Fibroblast of skin of back (primary cell): ENCODE measurements around the gene LRP1.
"Not testable (repeated sequence)": the region's sequence is repeated elsewhere in the genome, so short reads cannot be mapped to it uniquely, and the experiment has no call there.

ENCODE experiments used
- DNase-seq: peaks from one replicate; pipeline ENCODE4 v3.0.0-alpha.2; 2013

LRP1 gene

DNA sequence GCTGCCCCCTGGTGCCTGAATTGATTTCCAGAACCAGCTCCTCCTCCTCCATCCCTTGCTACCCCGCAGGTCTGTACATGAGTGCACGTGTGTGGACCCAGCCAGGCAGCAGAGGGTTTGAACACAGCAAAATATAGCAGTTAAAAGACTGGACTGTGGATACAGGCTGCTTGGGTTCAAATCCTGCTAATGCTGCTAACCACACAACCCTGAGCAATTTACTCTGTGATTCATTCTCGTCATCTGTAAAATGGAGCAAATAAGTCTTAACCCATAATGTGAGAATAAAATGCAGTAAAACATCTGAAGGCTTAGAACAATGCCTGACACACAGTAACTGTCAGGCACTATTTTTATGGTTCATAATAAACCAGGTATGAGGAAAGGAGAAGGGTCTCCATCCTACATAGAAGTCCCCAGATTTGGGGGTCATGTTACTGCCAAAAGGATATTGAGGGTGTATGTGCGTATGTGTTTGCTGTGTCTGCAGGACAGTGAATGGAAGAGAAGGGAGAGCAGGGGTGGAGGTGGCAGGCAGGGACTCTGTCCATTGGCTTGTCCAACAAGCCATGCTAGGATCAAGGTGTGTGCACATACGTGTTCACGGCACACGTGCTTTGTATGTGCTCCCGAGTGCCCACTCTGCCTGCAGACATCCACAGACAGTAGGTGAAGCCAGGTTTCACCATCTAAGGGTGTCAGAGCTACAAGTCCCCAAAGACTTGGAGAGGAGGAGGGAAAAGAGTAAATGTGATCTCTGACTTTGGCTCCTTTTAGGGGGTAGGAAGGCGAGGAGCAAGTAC, 15.6 kb upstream of the LRP1 start:
- DNase-seq: no peak

DNA sequence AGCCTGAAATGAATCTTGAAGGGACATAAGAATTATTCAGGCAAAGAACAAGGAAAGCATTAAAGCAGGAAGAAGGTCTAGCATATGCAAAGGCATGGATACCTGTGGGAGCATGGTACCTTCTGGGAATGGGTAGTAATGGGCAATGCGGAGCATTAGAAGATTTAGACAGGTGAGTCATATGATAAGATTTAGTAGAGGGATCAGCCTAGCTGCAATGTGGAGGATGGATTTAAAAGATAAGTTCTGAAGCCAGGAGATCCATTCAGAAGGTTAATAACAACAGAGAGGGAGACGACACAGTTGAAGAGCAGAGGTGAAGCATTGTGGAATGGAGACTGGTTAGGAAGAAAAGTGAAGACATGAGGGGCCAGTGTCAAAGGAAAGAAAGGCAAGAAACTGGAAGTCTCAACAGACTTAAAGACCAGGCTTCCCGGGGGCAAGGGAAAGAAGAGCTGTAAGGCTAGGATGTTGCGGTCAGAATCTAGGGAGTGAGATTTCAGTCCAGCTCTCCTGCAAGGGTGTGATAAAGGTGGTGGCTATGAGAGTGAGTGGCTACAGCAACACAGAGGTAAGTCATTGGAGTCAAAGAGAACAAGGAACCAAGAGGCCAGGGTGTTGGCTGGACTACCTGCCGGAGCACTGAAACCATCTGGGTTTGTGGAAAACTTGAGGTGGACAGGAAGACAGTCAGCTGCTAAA, 11.6 kb upstream of the LRP1 start:
- DNase-seq: no peak

DNA sequence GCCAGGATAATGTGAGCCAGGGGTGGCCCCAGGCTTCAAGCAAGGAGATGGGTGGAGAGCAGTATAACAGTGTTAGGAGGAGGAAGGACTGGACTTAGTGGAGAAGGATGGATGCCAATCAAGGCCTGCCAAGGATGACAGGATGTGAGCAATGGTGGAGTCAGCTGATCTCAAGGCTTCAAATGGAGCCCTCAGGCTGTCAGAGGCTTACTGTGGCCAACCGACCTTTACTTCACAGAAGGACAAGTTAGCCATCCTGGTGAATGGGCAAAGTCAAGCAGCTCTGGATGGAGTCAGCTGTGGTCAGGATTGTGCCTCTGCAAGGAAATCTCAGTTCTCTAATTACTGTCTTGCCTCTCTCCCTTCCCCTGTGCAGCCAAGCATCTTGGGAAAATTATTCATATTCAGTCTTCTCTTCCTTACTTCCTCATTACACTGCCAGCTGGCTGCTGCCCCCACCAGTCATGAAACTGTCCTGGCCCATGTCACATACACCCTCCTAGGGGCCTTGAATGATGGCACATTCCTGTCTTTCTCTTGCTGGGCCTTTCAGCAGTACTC, 9.5 kb upstream of the LRP1 start:
- DNase-seq: peak; percentile 40

DNA sequence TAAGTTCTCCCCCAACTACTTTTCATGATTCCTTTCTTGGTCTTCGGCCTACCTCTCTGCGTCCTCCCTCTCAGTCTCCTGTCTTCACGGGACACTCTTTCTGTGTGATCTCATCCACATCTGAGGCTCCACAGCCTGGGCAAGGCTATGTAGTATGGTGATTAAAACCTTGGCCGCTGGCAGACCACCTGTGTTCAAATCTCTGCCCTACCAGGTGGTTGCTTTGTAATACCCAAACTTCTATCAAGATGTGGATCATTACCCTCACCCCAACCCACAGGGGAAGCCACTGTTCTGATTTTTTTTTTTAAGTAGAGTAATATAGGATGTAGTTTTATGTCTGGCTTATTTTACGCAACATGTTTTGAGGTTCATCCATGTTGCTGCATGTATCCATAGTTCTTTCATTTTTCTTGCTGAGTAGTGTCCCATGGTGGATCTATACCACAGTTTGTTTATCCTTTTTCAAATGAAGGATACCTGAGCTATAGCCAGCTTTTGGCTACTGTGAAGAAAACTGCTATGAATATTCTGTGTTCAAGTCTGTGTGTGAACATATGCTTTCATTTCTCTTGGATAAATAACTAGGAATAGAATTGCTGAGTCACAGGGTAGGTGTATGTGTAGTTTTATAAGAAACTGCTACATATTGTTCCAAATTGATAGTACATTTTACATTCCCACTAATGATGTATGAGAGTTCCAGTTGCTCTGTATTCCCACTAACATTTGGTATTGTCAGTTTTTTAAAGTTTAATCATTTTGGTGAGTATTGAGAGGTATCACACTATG, 8.8 kb upstream of the LRP1 start:
- no peak for DNase-seq

DNA sequence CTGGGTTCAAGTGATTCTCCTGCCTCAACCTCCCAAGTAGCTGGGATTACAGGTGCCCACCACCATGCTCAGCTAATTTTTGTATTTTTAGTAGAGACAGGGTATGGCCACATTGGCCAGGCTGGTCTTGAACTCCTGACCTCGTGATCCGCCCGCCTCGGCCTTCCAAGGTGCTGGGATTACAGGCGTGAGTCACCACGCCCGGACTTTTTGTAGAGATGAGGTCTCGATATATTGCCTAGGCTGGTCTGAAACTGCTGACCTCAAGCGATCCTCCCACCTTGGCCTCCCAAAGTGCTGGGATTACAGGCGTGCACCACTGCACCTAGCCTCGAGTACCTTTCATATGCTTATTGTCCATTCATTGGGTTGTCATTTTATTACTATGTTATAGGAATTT, 7.6 kb upstream of the LRP1 start:
- not testable (repeated sequence) for DNase-seq

DNA sequence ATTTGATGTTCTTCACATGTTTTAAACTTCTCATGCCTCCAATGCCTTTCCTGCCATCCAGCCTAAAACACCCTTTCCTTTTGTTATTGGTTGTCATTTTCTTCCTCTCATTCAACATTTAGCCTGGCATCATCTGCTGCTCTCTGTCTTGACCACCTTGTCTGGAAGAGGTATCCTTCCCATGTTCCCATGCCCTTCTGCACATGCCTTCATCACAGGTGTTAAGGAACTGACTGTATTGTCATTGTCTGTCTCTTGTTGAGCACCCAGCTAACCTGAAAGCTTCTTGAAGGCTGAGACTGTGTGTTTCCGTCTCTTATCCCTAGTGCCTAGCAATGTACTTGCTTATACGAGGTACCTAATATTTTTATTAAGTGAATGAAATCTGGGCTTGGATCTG, 4.5 kb upstream of the LRP1 start:
- no peak for DNase-seq

DNA sequence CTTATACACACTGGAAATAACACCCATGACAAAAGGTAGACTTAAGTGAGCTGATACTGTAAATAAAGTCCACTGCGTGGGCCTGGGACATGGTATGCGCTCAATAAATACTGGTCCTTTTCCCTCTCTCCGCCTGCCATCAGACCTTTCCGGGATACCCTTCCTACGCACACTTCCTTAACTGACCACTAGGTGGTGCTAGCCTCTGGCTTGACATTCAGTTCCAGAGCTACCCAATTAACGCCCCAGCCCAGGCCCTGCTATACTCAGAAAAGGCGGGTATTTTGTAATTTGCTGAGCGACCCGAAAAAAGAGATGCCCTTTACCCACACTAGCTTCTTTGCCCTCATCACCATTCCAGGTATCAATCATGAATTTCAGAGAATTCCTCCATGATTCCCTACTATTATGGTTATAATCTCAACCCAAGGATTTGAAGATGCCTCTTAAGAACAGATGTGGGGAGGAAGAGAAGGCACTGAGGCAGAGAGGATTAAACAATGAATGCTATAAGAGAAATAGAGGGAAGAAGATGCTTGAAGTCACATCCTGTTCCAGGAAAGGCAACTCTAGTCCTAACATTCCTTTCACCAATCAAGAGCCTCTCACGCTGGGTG, 3.9 kb upstream of the LRP1 start:
- peak; percentile 76 for DNase-seq

DNA sequence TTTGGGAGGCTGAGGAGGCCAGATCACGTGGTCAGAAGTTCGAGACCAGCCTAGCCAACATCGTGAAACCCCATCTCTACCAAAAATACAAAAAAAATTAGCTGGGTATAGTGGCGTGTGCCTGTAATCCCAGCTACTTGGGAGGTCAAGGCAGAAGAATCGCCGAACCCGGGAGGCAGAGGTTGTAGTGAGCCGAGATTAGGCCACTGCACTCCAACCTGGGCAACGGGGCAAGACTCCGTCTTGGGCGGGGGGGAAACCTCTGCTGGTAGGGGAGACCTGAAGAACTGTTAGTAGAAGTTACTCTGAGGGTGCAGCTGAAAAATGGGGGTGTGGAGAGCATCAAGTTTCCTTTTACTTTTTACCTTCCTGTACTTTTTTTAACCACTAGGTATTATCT, 2.2 kb upstream of the LRP1 start:
- DNase-seq: no peak

DNA sequence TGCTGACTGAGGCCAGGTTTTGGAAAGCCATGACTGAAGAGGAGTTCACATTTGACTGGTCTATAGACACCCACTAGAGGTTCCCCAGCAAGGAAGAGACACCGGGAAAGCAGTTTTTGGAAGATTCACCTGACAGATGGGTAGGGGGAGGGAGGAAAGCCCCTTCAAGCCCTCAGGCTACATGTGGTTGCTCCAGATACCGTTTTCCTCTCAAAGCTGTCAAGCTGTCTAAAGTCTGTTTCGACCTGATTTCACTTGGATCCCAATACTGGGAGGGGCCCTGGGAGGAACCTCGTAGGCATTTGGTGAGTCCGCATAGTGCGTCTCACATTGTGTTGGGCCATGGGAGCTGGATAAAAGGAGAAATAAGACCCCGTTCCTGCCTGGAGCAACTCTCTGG, 1.7 kb upstream of the LRP1 start:
- DNase-seq: no peak

DNA sequence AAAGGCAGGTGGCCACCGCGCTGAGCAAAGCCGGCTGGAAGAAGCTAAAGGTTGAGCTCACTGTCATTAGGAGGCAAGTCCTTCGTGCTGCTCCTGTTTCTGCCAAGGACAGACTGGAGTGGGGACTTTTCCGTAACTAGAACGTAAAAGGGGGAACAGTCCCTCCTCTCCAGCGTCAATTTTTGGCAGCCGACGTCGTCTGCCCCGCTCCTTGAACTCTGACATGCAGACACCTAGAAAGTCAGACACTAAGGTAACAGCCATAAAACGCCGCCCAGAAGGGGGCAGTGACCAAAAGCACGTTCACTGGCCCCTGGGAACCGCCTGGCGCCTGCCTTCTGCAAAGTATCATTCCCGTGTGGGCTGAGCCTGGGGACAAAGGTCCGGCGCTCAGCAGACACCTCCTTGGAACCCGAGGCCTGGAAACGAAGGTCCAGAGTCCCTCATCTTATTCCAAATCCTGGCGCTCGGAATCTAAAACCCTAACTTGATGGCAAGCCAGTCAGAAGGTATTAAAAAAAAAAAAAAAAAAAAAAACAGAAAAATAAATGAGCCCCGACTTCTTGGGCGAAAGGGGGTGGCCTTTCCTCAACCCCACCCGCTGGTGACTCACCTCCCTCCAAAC, 1.1 kb upstream of the LRP1 start:
- DNase-seq: no peak

DNA sequence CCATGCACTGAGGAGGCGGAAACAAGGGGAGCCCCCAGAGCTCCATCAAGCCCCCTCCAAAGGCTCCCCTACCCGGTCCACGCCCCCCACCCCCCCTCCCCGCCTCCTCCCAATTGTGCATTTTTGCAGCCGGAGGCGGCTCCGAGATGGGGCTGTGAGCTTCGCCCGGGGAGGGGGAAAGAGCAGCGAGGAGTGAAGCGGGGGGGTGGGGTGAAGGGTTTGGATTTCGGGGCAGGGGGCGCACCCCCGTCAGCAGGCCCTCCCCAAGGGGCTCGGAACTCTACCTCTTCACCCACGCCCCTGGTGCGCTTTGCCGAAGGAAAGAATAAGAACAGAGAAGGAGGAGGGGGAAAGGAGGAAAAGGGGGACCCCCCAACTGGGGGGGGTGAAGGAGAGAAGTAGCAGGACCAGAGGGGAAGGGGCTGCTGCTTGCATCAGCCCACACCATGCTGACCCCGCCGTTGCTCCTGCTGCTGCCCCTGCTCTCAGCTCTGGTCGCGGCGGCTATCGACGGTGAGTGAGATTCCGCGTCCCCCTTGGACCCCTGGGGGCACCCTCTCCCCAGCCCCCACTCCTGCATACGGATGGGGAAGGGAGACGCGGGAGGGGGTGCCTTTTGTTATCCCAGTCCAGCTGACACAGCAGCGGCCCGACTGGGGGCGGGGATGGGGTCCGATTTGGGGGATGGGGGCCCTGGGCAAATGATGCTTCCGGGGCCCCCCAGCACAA, 400 bp downstream of the LRP1 start:
- no peak for DNase-seq

DNA sequence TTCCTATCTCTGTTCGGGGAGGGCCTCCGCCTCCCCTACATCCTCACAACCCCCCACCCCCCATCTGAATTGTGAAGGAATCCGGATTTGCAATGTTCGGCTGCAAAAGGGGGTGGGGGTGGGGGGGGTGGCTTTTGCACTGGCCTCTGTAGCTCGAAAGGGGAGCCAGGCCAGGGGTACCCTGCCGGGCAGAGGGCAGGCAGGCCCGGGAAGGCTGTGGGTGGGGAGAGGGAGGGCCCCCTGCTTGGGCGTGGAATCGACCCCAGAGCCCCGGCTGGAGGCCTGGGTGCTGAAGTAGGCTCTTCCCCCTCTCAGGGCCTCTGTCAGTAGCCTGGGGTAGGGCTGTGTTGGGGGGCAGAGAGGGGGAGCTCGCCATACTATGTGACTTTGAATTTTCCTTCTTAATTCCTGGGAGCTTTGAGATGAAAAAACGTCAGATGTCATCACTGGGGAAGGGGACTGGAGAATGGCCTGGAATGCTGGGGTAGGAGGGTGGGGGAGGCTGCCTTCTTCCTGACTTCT, 1.1 kb downstream of the LRP1 start:
- no peak for DNase-seq

DNA sequence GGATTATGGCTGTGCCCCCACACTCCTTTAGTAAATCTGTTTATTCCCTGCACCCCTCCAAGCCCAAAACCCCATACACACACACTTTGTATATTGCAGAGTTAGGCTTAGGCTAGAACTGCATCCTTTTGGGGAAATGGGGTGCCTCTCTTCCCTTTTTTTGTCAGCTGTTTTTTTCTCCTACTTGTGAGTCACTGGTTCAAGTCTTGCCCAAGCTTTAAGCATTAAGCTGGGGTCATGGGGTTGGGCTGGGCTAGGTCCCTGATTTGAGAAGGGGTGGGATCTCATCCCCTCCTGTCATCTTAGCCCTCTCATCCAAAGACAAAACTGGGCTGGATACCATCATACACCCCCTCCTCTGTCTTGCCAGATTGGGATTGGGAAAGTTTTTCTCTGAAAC, 1.6 kb downstream of the LRP1 start:
- no peak for DNase-seq

DNA sequence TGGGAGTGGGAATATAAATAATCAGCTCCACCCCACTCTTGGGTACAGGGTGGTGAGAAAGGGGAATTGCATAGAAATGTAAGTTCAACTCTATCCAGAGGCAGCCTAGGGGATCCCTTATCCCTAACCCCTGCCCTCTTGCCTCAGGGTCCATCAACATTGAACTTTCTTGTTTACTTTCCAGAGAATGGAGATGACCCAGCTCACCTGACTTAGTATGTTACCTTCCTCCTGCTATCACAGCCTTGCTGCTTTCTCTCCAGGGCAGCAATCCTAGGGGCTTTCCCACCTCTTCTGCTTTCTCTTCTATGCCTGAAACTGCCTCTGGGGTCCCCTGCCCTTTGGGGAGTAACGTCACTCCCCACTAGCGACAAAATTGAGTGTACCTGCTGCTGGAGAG, 2.7 kb downstream of the LRP1 start:
- no peak for DNase-seq

DNA sequence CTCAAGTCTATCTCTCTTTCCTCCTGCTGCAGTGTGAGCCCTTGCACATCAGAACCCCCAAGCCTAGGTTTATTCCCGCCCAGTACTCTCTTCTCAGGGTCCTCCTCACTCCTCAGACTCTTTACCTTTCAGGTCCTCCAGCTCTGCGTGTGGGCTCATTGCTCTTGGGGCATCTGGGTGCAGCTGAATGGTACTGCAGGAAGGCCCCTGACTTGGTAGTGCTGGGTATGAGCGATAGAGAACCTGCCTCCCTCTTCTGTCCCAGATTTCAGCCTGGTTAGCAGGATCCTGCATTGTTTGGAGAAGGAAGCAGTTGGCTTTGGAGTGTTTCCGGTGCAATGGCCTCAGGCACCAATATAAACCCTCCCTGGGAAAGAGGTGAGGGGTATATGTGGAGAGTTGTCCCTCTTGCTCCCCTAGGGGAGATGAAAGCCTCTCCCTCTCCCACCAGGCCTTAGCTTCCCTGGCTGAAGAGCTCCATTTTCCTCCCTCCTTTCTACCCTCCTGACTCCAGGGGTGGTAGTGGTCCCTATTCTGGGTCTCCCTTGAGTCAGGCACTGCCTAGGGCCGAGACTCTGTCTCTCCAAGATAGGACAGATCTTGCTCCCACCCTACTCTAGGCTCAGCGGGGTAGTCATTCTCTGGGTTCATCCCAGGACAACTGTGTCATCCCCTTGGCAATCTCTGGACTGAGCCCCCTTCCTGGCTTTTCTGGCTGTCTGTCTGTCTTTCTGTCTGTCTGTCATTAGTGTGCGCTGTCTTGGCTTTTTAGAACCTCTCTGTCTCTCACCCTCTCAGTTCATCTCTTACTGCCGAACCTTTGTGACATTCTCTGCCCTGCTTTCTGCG, 3.8 kb downstream of the LRP1 start:
- DNase-seq: no peak

DNA sequence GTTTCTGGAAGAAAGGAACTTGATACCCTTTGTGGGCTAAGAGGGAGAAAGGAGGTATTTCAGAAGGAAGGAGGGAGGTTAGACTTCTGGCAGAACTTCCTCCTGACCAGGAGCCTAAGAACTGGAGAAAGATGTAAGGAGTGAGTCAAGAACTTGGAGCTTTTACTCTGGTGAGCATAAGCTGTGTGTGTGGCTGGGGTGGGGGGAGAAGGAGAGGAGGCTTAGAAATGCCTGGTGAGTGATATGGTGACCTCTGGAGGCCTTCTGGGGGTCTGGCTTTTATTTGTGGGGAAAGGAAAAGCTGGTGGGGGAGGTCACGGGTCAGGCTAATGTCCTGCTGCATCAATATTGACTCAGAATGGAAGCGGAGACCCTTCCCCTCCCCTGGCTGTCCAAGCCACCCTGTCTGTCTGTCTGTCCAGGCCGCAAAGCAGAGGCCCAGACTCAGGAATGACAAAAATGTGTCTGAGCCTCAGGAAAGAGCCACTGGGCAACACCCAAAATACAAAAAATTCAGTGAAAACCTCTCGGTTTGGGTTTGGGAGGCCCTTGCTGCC, 4.8 kb downstream of the LRP1 start:
- peak; percentile 81 for DNase-seq

DNA sequence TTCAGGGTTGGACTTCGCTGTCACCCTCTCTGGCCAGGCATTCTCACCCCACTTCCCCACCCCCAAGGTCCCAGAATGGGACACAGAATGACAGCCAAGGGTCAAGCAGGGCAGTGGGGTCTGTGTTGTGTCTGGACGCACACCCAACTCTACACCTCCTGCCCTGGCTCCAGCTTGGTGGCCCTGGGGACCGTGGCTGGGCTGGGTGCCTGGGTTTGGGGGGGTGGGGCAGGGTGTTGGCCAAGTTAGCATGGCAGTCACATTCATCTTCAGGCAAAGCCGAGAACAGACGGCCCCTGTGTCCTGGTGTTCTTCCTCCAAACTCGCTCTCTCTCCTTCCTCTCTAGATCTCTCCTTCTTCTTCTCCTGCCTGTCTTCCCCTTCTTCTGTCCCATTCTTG, 5.6 kb downstream of the LRP1 start:
- DNase-seq: no peak

DNA sequence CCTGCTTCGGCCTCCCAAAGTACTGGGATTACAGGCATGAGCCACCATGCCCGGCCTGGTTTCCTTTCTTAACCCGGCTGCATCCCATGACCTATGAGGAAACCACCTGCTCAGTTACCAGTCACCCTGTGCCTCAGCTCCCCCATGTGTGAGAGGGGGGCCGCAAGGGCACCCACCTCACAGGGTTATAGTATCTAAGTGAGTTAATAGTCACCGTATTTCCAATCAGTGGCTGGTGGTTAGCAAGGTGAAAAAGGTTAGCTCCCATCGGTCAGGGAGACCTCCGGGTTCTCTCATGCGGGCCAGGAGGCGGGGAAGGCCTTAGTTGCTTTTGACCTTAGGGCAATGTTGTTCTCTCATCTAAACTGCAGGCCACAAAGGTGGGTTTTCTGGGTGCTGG, 6.7 kb downstream of the LRP1 start:
- DNase-seq: no peak

DNA sequence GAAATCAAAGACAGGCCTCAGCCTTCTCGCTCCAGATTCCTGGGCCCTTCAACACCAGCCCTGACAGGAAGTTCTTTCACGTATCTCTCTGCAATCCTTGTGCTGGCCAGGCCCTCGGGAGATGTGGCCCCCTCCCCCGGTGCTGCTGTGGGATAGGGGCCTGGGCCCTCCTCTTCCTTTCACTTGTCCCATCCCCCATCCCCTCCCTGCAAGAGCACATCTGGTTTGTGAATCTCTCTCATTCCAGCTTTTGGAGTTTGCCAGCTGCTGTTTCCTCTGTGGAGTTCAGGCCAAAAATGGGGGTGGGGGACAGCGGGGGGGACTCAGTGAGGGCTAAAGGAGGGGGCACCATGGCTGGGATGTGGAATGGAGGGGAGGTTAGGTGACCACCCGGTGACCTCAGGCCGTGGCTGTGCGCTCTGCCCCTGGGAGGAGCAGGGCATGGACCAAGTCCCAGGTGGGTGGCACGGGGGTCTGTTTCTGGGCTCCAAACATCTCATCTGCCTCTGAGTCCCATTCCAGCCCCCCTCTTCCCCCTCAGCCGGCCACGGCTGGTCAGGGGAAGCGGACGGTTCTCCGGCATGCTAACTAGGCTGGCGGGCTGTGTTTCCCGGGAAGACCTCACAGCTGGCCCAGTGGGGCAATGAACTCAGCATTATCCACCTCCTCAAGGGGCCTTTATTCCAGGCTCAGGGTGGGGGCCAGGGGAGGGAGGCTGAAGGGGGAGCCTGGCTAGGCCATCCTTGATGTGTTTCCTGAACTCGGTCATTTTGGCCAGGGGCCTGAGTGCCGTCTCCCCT, 7.4 kb downstream of the LRP1 start:
- peak; percentile 53 for DNase-seq
